ENCODE data around the gene KCNAB1. TPM values are rescaled to one million over a fixed set of nuclear protein-coding genes. Genes with fewer than 3 reads are reported as not detected.

Gene KCNAB1
- total RNA-seq, 1 experiment from 2014 or later = not detected

- ChIA-PET POLR2A (no interaction called here), RAD21 (ENCODE audit: low non-redundant PET in 1 of 2, low total read pairs in 2 of 2, uncharacterized antibody in 2 of 2, unreplicated experiment in 2 of 2) (no interaction called here), CTCF (no interaction called here)
- TF ChIP-seq CTCF (IDR thresholded peaks at IDR 0.05 in 2 of 3, conservative IDR thresholded peaks at IDR 0.05 in 1 of 3; ENCODE audit: borderline replicate concordance in 1 of 3, insufficient read depth in 1 of 3, low read depth in 2 of 3, low read length in 2 of 3) (no peak), ZFX (IDR thresholded peaks at IDR 0.05) (no peak), ATF3 (IDR thresholded peaks at IDR 0.05) (no peak), SP1 (IDR thresholded peaks at IDR 0.05; ENCODE audit: low read depth) (no peak), CEBPB (IDR thresholded peaks at IDR 0.05; ENCODE audit: low read depth) (no peak), ELF1 (IDR thresholded peaks at IDR 0.05; ENCODE audit: borderline replicate concordance, low read depth) (no peak), ZBTB33 (IDR thresholded peaks at IDR 0.05; ENCODE audit: extremely low read depth, insufficient replicate concordance, low read length) (no peak), POLR2A (IDR thresholded peaks at IDR 0.05; ENCODE audit: borderline replicate concordance, extremely low read depth, insufficient read depth, insufficient read length) (no peak), EZH2phosphoT487 (IDR thresholded peaks at IDR 0.05; ENCODE audit: borderline replicate concordance) (no peak)
- Histone ChIP-seq H3K4me3 (replicated peaks in 1 of 2; ENCODE audit: low read depth in 1 of 2, low read length in 2 of 2) (no peak overlapping the region), H4K20me1 (ENCODE audit: insufficient read depth) (no peaks in the 10 kb centered on the region), H3K9me2 (ENCODE audit: insufficient read depth) (no peaks in the 10 kb centered on the region), H3K4me1 (ENCODE audit: control insufficient read depth in 1 of 2, insufficient read depth in 2 of 2, low read length in 2 of 2) (no peaks in the 10 kb centered on the region), H3K9ac (ENCODE audit: low read length) (no peak overlapping the region), H3K27ac (ENCODE audit: low read depth, low read length) (no peak overlapping the region), H3K9me3 (ENCODE audit: control insufficient read depth in 1 of 2, insufficient read depth in 1 of 2, low read depth in 1 of 2, low read length in 2 of 2) (no peaks in the 10 kb centered on the region), H3K79me2 (ENCODE audit: insufficient read depth, low read length) (no peaks in the 10 kb centered on the region), H2AFZ (ENCODE audit: low read depth, low read length, poor library complexity, severe bottlenecking) (no peak overlapping the region), H3K36me3 (ENCODE audit: control insufficient read depth in 1 of 2, insufficient read depth in 2 of 2, low read length in 2 of 2) (no peaks in the 10 kb centered on the region), H3K4me2 (ENCODE audit: low read length) (no peak overlapping the region), H3K27me3 (ENCODE audit: insufficient read depth, low read length) (no peaks in the 10 kb centered on the region)
- no TSS peak for BruUV-seq (replicated peaks)
- intact Hi-C loops (cut with micrococcal nuclease) = no loop called here
- DNase-seq (ENCODE audit: low read depth, low spot score) = no peak
- no peak for ATAC-seq
Measured at GRCh38 chr3:156344215-156344614, 223.8 kb downstream of the KCNAB1 start.

All from HCT116 (cell line).